Activated T-cell treated with anti-CD3 and anti-CD28 coated beads for 48 hours (primary cell): ENCODE results near the gene GALNT9.
"Not testable (repeated sequence)": the region's sequence is repeated elsewhere in the genome, so short reads cannot be mapped to it uniquely, and the experiment has no call there.

Experiments used
- DNase-seq: peaks from one replicate; pipeline ENCODE4 v3.0.0-alpha.2; 2020; ENCODE audit warnings: low read depth

Gene GALNT9

GRCh38 chr12:132248453-132249167 is 80.8 kb downstream of the GALNT9 start:
- DNase-seq, result no peak

GRCh38 chr12:132247718-132248452 is 81.5 kb downstream of the GALNT9 start:
- no peak for DNase-seq

GRCh38 chr12:132246997-132247717 is 82.2 kb downstream of the GALNT9 start:
- no peak for DNase-seq

- no peak for DNase-seq
These were observed 83.8 kb downstream of the GALNT9 start for GRCh38 chr12:132245521-132246101.

GRCh38 chr12:132244724-132245295 is 84.6 kb downstream of the GALNT9 start:
- DNase-seq, result no peak

- DNase-seq, result no peak
These were observed 85.6 kb downstream of the GALNT9 start for GRCh38 chr12:132243596-132244310.

- DNase-seq, result not testable (repeated sequence)
These were observed 86.2 kb downstream of the GALNT9 start for GRCh38 chr12:132243171-132243570.

GRCh38 chr12:132240669-132241007 is 88.8 kb downstream of the GALNT9 start:
- not testable (repeated sequence) for DNase-seq

- no peak for DNase-seq
These were observed 89.4 kb downstream of the GALNT9 start for GRCh38 chr12:132239796-132240668.

- no peak for DNase-seq
These were observed 90.0 kb downstream of the GALNT9 start for GRCh38 chr12:132239392-132239791.

GRCh38 chr12:132238884-132239283 is 90.5 kb downstream of the GALNT9 start:
- DNase-seq, result no peak

- peak; percentile 6 for DNase-seq
These were observed 90.9 kb downstream of the GALNT9 start for GRCh38 chr12:132238488-132238854.

- DNase-seq, result no peak
These were observed 91.5 kb downstream of the GALNT9 start for GRCh38 chr12:132237772-132238487.

GRCh38 chr12:132236930-132237771 is 92.2 kb downstream of the GALNT9 start:
- no peak for DNase-seq

- DNase-seq, result no peak
These were observed 93.1 kb downstream of the GALNT9 start for GRCh38 chr12:132236129-132236929.

- no peak for DNase-seq
These were observed 94.1 kb downstream of the GALNT9 start for GRCh38 chr12:132235116-132235820.

GRCh38 chr12:132230381-132230780 is 99.0 kb downstream of the GALNT9 start:
- no peak for DNase-seq

- DNase-seq, result no peak
These were observed 99.5 kb downstream of the GALNT9 start for GRCh38 chr12:132229926-132230325.
